OCI-LY7 (cell line): ENCODE results near the gene NPEPL1.

ENCODE experiments used
- EZH2phosphoT487 ChIP-seq: fragments of 200-600 bp; sonication (generic); IDR thresholded peaks from 2 replicates; pipeline ENCODE4 v1.6.1; 2018; ENCODE audit warnings: low read depth, borderline replicate concordance, mild to moderate bottlenecking, mixed run types, antibody characterized with exemption, low read length, moderate library complexity, mixed read lengths
- TF ChIP-seq, protein P1 (sequence below): fragments of 200-600 bp; sonication (generic); conservative IDR thresholded peaks from 2 replicates; pipeline ENCODE4 v1.5.1; 2014; ENCODE audit warnings: mild to moderate bottlenecking, antibody characterized with exemption, low read length, moderate library complexity, mixed read lengths

DNA sequence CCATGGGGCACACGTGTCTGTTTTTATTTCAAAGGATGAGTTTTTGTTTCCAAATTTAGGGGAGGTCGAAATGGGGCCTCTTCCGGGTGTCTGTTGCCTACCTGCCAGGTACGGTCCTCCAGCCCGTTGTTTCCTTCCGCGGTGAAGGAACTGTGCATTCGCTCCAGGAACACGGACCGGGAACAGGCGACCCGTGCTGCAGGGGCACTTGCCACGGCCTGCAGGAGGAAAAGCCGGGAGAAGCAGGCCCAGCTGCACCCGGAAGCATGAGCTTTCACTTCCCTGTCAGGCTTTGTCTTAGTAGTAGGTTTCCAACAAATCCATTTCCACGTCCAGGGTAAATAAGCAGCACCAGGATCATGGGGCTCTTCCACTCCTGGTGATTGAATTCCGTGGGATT is 17.0 kb upstream of the NPEPL1 start:
- TF ChIP-seq, protein P1, sequence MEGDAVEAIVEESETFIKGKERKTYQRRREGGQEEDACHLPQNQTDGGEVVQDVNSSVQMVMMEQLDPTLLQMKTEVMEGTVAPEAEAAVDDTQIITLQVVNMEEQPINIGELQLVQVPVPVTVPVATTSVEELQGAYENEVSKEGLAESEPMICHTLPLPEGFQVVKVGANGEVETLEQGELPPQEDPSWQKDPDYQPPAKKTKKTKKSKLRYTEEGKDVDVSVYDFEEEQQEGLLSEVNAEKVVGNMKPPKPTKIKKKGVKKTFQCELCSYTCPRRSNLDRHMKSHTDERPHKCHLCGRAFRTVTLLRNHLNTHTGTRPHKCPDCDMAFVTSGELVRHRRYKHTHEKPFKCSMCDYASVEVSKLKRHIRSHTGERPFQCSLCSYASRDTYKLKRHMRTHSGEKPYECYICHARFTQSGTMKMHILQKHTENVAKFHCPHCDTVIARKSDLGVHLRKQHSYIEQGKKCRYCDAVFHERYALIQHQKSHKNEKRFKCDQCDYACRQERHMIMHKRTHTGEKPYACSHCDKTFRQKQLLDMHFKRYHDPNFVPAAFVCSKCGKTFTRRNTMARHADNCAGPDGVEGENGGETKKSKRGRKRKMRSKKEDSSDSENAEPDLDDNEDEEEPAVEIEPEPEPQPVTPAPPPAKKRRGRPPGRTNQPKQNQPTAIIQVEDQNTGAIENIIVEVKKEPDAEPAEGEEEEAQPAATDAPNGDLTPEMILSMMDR, result no peak
- no peak for TF ChIP-seq EZH2phosphoT487
